LNCAP (cell line): ENCODE measurements around the gene RASAL2.

Experiments
- TF ChIP-seq, protein P1 (sequence below): fragments of 450-650 bp; IDR thresholded peaks from 2 replicates; pipeline ENCODE4 v1.5.1; 2017; ENCODE audit warnings: mild to moderate bottlenecking

RASAL2 gene

DNA sequence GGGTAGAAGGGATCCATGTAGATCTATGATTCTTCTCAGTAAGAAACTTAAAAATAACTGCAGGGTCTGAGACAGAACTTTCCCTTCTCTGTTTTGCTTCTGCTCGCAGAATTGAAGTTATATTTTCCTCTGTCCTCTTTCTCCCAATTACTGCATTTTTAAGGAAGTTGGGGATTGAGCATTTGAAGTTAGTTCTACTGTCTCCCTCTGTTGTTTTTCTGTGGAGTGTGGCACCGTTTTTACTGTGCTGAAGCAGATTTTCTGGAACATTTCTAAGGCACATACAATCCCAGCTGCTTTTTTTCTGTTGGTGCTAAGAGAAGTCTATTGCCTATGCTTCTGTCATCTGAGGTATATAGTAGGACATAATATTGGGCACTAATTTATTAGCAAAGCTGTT, 43.3 kb downstream of the RASAL2 start:
- TF ChIP-seq, protein P1, sequence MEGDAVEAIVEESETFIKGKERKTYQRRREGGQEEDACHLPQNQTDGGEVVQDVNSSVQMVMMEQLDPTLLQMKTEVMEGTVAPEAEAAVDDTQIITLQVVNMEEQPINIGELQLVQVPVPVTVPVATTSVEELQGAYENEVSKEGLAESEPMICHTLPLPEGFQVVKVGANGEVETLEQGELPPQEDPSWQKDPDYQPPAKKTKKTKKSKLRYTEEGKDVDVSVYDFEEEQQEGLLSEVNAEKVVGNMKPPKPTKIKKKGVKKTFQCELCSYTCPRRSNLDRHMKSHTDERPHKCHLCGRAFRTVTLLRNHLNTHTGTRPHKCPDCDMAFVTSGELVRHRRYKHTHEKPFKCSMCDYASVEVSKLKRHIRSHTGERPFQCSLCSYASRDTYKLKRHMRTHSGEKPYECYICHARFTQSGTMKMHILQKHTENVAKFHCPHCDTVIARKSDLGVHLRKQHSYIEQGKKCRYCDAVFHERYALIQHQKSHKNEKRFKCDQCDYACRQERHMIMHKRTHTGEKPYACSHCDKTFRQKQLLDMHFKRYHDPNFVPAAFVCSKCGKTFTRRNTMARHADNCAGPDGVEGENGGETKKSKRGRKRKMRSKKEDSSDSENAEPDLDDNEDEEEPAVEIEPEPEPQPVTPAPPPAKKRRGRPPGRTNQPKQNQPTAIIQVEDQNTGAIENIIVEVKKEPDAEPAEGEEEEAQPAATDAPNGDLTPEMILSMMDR, result no peak

DNA sequence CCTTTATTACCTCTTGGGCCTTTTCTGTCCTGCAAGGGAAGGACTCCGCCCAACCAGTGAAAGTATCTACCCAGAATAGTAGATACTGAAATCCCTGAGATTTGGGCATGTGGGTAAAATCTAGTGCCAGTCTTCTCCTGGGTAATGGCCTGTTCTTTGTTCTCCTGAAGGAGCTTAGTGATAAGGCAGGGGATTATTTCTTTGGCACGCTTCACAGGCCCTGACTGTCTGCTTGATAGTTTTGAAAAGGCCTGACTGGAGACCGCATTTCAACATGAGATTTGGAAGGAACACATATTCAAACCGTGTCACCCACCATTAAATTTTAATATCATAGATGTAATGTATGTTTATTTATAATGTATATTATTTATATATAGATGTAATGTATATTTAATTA, 48.9 kb downstream of the RASAL2 start:
- TF ChIP-seq, protein P1, result no peak

DNA sequence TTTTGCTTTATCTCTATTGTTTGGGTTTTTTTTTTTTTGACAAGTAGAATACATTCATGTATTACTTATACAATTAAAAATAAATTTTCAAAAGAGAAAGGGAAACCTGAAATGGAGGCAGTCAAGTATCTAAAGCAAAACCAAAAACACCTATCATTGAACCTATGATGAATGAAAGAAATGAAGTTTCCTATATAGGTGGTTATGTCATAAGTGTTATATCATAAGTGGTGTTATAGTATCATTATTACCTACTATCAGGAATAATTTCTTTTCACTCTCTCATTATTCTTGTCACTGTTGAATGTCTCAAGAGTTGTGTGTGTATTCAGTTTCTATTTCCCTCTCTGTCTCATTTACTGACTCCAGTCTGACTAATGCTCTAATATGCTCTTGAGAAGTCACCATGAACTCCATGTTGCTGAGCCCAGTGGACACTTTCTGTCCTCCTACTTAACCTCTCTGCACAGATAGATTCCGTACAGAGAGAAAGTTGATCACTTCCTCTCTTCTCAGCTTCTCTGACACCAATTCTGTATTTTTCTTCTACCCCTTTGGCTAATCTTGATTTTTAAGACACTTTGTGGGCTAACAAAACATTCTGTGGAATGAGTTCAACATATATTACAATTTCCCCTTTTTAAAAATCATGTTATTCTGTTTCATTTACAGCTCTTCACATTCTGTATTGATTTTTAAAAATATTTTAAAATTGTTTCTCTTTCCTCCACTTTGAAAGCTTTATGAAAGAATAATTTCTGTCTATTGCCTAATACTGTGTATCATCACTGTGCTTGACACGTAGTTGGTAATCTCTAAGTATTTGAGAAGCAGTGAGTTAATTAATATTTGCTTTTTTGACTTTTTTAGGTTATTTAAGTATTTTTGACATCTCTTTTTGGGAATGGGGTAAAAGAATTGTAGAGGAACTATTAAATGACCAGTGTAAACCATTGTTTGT, 50.1 kb downstream of the RASAL2 start:
- TF ChIP-seq, protein P1, result no peak

DNA sequence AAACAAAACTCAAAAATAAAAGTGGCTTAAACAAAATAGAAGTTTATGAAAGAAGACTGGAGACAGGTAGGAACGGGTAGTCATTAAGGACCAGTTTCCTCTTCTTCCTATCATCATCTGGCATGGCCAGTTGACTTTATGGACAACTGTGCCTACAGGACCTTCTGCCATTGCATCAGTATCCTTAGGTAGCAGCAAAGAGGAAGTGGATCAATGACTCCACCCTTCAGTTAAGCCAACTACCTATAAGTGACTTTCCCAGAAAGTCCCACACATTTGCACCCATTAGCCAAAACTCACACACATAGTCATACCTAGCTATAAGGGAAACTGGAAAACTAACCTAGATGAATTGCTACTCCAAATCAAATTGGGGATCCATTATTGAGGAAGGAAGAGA, 51.7 kb downstream of the RASAL2 start:
- TF ChIP-seq, protein P1, result no peak

DNA sequence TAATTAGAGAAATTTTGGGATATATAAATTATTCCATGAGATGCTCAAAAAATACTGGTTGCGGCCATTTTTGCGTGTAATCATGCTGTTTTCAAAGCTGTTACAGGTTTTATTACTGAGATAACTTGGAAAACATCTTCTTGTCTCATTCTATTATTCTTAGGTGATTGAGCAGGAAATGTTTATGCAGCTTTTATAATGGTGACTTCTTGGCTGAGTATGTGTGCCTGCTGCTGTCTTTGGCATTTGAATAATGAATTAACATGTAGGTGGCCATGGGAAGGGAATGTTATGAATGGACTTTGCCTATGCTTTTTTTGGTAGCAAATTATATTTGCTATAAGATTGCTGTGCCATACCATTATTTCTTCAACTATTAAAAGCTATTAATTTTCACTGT, 52.5 kb downstream of the RASAL2 start:
- TF ChIP-seq, protein P1, result no peak

DNA sequence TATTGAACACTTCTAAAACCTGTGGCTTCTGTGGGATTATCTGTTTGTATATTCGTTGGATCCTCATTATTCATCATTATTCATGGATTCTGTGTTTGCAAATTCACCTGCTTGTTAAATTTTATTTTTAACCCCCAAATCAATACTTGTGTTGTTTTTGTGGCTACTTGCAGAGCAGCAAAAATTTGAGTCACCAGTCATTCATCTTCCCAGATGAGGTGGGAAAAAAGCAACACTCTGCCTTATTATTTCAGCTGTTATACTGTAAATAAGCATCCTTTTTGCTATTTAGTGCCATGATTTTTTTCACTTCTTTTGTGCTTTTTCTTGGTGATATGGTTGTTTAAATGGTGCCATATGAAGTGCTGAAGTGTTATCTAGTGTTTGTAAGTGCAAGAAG, 56.7 kb downstream of the RASAL2 start:
- TF ChIP-seq, protein P1, result no peak

DNA sequence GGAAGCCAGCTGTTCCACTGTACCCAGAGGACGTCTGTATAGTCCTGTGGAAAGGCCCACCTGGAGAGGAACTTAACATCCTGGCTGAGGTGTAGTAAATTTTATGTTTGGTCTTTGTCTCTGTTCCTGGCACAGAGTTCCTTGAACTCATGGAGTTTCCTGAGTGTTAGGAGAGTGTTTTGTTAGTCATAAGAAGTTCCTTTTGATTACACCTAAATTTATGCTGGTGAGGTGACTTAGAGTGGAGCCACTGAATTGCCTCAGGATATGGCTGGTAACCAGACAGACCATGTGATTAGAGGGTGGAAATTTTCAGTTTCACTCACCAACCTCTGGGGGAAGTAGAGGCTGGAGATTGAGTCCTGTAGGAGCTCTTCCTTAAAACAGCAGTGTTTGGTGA, 57.9 kb downstream of the RASAL2 start:
- TF ChIP-seq, protein P1, result no peak
